ENCODE data around the gene ATP1A2.

ATP1A2 gene

DNA sequence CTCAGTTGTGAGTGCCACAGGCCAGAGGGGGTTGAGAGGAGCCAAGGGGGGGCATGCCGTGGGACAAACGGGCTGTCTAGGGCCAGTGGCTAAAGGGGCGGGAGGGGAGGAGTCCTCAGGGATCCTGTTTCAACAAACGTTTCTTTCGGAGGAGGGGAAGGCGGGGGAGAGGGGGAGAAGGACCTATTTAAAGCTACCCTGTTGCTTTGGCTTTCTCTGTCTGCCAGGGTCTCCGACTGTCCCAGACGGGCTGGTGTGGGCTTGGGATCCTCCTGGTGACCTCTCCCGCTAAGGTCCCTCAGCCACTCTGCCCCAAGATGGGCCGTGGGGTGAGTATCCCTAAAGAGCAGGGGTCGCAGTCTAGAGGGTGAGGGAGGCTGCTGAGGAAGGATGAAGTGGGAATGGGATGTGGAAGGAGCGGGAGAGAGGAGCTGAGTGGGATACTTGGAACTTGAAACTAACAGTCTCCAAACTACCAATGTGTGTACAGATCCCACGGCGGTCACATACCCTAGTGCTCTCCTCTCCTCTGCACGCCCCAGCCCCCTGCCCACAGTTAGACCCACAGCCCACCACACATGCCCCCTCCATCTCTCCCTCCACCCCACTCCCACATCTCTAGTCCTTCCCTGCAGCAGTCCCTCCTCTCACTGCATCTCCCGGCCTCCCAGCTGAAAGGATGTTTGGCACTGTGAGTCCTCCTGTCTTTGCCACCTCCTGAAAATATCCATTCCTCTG lies at the start of gene ATP1A2:
TSS of gene ATP1A2 (plus strand) at position 215 of the 738 bp plus-strand sequence. CDS start at position 318, 103 bp downstream.
- no peak for DNase-seq

DNA sequence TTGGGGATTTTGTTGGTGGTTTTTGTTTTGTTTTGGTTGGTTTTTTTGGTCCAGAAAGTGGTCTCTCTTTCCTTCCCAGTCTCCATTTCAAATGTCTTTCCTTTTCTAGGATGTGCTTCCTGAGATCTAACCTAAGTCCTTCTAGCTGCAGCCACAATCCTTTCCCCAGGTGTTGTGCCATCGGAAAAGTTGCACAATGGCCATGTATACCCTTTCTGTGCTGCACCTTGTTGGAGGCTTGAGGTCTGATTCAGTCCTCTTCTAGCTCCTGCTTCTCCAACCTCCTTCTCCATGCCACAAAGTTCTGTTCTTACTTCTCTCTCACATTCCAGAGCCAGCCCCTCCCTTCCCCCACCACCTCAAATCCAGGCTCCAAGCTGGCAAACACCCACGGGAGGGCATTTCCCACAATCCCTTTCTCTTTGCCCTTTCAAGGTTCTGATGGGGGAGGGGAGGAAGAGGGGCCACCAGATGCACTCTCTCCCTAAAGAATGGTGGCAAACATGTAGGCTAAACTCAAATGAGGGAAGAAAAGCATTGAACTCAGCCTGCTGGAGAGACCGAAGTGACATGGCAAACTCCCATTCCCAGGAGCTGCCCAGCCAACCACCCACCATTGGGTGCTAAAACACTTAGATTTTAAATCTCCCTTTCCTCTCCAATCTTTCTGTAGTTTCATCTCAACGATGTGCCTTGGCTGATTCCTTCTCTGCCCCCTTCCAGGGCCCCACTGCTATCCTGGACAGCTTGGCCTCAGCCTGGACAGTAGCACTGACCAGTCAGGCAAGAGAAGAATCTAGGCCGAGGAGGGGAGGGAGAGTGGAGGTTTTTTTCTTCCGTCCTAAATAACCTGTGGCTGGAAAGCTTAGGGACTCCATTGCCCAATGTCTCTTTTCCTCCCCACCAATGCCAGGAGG lies 48.5 kb upstream of the ATP1A2 start:
- no peak for DNase-seq

DNA sequence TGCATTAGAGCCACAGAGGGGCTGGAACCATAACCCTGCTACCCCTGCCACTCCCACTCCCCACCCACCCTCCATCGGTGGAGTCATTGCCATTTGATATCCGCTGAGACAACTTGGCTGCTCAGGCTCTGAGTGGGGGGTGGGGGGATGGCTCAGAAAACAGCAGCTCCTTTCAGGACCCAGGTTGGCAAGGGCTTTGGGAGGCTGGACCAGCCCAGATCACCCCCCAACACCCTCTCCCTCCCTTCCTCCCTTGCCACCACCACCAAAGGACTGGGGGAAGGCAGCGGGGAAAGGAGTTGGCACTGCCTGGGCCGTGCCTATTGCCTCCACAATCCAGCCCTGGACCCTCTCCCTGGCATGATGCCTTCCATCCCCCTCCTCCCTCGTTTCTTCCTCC lies 47.3 kb upstream of the ATP1A2 start:
- no peak for DNase-seq

DNA sequence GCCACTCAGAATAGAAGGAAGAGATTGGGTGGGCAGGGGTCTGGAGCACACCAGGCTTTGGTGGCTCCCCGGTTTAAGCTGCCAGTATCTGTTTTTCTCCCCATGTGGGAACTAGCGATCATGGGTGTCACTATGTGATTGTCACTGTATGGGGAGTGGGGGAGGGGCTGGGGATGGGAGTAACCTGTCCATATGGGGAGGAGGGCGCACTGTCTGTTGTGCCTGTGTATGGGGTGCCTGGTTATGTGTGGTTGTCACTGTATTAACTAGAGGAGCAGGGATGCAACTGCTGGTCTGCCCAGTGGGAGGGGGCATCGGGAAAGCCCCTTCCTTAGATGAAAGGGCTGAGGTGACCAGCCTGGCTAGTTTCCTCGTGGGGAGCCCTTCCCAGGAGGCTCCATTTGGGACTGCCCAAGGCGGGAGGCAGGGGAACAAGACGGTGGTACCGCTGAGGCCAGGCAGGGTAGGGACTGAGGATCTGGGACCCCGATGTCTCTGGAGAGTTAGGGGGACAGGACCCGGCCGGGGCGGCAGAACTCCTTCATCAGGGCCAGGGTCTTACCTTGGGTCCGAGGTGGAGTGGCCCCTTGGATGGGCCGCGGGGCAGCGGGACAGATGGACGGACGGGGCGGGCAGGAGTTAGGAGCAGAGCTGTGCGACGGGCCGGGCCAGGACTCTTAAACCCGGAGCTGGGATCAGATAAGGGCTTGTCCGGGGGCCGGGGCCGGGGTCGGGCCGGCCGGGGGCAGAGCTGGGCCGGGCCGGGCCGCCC lies 45.9 kb upstream of the ATP1A2 start, which contains the start of gene KCNJ10:
TSS of gene KCNJ10 (minus strand) at position 701 of the 772 bp plus-strand sequence. CDS start 27,628 bp downstream, outside the sequence.
- DNase-seq = no peak

DNA sequence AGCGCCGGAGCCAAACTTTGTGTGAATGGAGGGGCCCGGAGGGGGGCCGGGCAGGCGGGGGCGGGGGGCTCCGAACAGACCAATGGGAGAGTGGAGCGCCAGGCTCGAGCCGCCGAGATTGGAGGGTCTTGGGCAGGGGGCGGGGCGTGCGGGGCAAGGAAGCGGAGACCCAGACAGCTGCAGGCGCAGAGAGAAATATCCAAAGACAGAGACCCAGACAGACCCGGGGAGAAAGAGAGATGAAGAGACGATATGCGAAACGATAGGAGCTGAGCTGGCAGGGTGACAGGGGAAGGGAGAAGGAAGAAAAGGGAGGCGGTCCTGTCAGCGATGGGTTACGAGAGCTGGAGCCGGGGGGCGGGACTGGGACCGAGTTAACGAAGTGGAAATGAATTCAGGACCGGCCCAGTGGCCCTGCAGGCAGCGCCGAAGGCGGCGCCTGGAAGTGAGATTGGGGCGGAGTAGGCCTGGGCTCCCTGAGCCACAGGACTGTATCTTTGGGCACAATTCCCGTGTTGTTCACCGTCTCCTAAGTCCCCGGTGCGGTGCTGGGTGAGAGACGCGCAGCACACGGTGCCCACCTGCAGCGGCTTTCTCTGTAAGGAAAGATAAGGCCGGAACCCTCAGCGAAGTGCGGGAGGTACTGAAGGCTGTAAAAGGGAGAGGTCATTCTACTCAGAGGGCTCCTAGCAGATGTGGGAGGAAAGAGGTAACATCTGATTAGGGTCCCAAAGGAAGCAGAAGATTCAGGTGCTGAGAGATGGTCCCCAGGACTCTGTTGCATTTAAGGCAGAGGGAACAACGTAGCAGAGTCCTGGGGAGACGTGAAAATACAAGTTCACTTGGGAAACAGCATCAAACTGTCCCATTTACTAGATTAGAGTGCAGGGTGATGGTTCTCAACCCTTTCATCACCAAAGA lies 45.1 kb upstream of the ATP1A2 start:
- DNase-seq = peak; percentile 88

DNA sequence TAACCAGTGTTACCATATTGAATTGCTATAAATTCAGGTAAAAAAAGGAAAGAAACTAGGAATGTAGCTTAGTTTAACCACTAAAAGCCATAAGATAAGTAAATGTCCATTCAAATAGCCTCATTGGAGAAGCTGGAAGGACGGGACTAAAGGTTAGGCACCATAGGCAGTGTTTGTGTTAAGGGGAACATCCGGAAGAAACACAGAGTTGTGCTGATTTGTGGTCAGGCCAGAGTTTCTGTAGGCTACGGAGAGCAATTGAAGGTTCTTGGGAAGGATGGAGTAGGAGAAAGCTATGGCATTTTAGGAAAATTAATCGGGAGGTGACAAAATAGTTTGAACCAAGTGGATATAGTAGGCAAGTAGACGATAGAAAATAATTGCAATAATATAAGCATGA lies 44.3 kb upstream of the ATP1A2 start:
- no peak for DNase-seq

DNA sequence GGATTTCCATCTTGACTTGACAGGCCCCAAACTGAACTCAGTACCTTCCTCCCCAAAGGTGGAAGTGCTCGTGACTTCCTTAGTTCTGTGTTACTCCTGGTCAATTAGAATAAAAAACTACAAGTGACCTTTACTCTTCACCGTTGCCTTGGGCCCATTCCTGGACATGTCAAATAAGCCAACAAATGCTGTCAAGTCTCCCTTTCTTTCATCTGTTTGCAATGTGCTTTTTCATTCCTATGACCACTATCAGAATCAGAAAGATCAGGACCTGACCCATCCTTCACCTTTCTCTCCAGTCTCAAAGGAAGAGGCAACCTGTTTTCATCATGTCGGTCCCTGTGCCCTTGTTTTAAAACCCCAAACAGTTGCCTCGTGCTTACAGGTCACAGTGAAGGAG lies 40.7 kb upstream of the ATP1A2 start:
- DNase-seq = no peak

DNA sequence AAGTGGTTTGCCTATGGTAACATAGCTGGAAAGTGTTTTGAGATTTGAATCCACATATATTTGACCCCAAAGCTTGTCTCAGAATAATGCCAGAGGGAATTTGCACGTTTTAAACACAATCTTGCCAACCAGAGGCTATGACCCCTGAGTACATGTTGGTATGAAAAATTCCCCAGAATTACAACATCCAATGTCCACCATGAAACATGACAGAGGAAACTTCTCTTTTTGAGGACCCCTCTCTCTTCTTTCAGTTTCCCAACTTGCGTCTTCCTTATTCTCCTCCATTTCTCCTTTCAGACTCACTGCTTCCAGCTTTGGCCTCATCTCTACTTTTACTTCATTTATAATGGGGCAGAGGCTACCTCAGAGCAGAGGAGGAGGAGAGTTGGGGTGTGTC lies 39.7 kb upstream of the ATP1A2 start:
- no peak for DNase-seq

DNA sequence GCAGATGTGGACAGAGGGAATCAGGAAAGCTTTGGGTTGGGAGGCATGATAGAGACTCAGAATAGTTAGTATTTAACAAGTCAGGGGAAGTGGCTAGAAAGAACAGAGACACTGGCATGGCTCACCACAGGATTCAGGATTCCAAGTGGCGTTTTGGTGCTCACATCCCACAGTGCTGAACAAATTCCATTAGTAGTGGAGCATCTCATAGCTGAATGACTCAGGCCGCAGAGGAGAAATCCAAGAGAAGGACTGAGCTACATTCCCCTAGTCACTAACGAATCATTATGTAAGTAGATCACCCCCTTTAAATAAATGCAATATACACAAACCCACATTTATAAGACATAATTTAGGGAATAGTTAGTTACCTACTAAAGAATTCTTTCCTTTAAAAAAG lies 39.3 kb upstream of the ATP1A2 start:
- DNase-seq = no peak

DNA sequence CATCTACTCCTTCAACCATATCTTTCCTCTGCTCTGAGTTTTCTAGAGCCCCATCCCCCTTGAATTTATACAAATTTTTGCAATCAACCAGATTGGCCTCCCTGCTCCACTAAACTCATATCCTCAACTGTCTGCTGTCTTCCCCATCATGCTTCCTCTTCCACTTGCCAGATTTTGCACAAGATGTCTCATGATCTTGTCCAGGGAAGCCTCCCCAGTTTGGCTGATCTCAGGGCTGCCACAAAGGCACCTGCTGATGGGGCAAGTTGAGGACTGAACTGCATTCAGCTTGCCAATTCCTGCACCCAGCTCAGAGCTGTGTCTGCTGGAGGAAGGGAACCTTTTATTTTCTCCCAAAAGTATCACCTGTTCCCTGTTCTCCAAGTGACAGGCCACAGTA lies 38.1 kb upstream of the ATP1A2 start:
- DNase-seq = no peak

DNA sequence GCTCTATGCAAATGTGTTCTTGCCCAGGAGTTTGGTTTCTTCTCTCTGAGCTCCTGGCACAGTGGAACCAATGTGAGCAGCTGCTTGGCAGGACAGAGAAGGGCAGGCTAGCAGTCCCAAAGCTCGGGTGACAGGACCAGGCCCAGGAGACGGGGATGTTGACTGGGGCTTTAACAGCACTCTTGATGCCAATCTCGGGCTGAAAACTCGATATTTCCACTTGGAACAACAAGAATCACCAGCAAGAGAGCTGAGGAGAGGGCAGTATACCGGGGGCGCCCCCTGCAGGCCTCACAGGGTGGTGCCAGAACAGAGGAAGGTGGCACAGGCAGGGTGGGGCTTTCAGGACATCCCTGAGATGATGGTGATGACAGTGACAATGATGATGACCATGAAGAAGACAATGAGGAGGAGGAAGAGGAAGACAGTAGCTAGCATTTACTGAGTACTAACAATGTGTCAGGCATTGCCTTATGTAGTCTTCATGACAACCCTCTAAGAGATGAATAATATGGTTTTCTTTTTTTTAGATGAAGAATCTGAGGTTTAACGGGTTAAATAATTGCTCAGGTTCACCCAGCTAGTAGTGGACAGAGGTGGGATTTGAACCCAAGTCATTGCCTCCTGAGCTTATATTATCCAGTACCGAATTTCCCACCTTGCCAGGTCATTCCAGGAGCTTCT lies 36.9 kb upstream of the ATP1A2 start:
- DNase-seq = peak; percentile 80

DNA sequence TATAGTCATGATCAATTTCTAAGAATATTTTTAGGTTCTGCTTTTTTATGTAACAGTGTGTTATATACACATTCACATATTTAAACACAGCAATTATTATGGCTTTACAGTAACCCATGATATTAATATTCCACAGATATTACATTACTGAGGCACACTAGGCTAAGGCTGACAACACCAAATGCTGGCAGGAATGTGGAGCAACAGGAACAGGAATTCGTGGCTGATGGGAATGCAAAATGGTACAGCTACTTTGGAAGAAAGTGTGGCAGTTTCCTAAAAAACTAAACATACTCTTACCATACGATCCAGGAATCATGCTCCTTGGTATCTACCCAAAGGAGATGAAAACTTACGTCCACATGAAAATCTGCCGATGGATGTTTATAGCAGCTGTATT lies 36.1 kb upstream of the ATP1A2 start:
- DNase-seq = no peak

DNA sequence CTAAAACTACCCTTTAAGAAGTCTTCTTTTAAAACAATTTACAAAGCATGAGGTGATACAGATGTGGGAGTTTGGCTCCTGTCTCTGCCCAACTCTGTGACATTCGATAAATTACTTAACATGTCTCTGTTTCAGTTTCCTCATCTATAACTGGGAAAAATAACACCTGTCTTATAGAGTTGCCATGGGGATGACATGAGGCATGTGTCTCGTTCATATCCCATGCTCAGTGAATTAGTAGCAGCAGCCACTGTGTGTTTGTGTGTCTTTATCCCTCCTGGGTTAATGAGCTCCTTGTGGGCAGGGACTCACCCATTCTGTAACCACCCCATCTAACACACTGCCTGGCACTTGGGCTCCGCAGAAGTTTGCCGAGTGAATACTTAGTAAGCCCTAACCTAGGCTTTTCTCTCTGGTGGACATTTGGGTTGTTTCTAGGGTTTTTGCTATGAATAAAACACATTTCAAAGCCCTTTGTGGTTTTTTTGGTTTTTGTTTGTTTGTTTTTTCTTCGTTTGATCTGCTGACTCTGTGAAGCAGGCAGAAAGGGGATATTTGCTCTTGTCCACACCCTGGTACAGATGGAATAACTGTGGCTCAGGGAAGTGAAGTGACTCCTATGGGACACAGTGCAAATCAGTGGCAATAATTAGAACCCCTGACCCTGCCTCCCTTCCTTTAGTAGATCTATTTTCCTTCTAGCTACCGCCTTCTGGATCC lies 35.0 kb upstream of the ATP1A2 start:
- DNase-seq = no peak

DNA sequence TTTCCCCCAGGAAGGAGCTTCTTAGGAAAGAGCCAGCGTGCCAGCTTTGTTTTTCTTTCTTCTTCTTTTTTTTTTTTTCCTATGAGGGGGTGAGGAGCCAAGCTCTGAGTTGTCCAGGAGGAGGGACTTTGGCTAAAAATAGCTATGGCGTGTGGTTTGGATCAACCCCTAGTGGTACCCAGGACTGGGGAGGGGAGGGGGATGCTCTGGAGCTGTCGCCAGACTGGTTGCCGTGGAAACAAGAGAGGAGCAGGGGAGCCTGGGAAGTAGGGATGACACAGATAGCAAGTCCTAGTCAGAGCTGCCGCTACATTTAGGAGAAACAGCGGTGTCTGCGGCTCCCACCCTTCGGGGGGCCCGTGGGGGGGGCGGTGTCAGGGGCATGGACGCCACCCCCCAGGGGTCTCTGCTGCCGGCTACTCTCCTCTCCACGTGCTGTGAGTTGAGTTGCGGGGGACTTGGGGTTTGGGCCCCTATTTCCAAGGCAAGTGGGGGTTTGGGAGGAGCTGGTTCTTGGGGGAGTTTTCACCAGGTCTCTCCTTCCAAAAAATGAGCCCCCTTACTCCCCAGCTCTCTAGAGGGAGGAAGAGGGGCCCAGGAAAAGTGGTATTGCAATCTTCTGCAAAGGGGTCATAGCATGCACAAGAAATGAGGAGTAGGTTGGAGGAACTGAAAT lies 34.2 kb upstream of the ATP1A2 start, which contains the start of gene KCNJ9:
TSS of gene KCNJ9 (plus strand) at position 278 of the 676 bp plus-strand sequence. CDS start 2,493 bp downstream, outside the sequence.
- no peak for DNase-seq

DNA sequence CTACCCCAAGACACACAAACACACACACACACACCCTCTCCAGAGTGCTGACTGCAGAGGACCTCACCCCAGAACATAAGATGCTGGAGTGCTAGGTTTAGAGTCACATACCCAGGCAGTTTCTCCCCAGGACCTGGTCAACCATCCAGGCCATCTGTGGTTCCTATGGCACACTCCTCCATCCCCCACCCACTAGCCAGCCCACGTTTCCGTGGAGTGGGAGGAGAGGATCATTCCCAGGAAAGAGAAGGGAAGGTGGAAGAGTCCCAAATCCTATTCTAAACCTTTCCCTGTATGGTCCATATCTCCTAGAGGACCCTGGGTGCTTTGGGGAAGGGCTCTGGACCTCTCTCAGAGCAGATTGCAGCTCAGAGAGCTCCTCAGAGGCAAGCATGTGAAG lies 33.1 kb upstream of the ATP1A2 start:
- DNase-seq = no peak

DNA sequence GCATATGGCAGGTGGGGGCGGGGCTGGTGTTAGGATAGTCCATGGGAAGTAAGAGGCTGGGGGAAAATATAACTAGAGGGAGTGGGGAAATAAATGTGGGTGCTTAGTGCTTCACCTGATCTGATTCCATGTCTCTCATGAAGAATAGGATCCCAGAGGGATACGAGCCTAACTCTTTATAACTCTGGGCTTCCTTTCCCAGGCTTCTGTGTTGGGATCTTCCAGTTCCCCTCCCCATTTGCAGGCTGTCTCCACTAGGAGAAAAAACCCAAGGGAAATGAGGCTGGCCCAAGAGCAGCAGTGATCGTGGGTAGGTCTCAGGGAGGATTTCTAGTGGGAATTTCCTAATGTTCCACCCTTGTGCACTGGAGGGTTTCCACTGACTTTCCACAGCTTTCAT lies 32.6 kb upstream of the ATP1A2 start:
- no peak for DNase-seq

DNA sequence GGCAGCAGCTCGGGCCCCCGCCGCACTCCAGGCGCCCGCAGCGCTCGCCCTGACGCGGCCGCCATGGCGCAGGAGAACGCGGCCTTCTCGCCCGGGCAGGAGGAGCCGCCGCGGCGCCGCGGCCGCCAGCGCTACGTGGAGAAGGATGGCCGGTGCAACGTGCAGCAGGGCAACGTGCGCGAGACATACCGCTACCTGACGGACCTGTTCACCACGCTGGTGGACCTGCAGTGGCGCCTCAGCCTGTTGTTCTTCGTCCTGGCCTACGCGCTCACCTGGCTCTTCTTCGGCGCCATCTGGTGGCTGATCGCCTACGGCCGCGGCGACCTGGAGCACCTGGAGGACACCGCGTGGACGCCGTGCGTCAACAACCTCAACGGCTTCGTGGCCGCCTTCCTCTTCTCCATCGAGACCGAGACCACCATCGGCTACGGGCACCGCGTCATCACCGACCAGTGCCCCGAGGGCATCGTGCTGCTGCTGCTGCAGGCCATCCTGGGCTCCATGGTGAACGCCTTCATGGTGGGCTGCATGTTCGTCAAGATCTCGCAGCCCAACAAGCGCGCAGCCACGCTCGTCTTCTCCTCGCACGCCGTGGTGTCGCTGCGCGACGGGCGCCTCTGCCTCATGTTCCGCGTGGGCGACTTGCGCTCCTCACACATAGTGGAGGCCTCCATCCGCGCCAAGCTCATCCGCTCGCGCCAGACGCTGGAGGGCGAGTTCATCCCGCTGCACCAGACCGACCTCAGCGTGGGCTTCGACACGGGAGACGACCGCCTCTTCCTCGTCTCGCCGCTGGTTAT lies 31.4 kb upstream of the ATP1A2 start:
- DNase-seq = peak; percentile 87

DNA sequence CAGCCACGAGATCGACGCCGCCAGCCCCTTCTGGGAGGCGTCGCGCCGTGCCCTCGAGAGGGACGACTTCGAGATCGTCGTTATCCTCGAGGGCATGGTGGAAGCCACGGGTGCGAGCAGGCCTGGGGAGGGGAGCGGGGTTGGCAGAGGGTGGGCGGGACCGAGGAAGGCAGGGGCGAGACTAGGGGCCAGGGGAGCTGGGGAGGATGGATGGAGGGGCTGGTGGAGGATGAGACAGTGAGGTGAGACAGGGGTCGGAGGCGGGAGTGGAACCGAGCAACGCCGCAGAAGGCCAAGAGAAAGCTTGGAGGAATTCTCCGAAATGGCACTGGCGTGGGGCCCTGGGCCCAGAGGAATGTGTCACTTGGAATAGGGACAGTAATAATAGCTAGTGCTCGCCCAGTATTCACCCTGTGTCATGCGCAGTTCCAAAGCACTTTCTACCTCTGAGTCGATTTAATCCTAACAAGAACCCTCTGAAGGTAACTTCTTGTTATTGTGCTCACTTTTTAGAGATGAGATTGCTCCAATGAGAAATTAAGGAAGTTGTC lies 30.7 kb upstream of the ATP1A2 start:
- no peak for DNase-seq
